ENCODE measurements around the gene USP40. TPM values are rescaled to one million over a fixed set of nuclear protein-coding genes. Genes with fewer than 3 reads are reported as not detected.

Gene USP40
- total and polyA plus RNA-seq, 9 of the 15 experiments (the other 6 are each of a cell fraction or from before 2014, with no cell fraction given) = 5.5 to 15.0 (median 9.3) TPM

DNA sequence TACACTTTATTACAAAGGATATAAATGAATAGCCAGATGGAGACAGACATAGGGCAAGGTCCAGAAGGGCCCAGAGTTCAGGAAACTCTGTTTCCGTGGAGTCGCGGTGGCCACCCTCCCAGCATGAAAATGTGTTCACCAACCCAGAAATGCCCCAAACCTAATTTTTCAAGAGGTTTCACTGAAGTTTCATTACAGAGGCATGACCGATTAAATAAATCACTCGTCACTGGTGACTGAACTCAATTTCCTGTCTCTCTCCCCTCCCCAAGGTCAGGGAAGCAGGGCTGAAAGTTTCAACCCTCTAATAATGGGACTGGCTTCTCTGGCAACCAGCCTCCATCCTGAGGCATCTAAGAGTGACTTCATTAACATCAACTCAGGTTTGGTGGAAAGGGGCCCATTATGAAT lies 22.4 kb downstream of the USP40 start:
- TF ChIP-seq NBN (IDR thresholded peaks at IDR 0.05; ENCODE audit: low read depth) = no peak
- no peak for TF ChIP-seq ZBTB1 (CRISPR knock-in tag; IDR thresholded peaks at IDR 0.05; ENCODE audit: borderline replicate concordance, low read depth)
- no peak for TF ChIP-seq NFE2 (IDR thresholded peaks at IDR 0.05; ENCODE audit: low read depth)
- TF ChIP-seq, protein P1, sequence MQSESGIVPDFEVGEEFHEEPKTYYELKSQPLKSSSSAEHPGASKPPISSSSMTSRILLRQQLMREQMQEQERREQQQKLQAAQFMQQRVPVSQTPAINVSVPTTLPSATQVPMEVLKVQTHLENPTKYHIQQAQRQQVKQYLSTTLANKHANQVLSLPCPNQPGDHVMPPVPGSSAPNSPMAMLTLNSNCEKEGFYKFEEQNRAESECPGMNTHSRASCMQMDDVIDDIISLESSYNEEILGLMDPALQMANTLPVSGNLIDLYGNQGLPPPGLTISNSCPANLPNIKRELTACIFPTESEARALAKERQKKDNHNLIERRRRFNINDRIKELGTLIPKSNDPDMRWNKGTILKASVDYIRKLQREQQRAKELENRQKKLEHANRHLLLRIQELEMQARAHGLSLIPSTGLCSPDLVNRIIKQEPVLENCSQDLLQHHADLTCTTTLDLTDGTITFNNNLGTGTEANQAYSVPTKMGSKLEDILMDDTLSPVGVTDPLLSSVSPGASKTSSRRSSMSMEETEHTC (IDR thresholded peaks at IDR 0.05) = no peak
- TF ChIP-seq GATA2 (CRISPR knock-in tag; IDR thresholded peaks at IDR 0.05) = no peak
- TF ChIP-seq, protein P2, sequence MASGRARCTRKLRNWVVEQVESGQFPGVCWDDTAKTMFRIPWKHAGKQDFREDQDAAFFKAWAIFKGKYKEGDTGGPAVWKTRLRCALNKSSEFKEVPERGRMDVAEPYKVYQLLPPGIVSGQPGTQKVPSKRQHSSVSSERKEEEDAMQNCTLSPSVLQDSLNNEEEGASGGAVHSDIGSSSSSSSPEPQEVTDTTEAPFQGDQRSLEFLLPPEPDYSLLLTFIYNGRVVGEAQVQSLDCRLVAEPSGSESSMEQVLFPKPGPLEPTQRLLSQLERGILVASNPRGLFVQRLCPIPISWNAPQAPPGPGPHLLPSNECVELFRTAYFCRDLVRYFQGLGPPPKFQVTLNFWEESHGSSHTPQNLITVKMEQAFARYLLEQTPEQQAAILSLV (tag; IDR thresholded peaks at IDR 0.05) = no peak
- no peak for TF ChIP-seq TCF7L2 (IDR thresholded peaks at IDR 0.05; ENCODE audit: low read depth, low read length)
- no peak for TF ChIP-seq ZNF583 (CRISPR knock-in tag; IDR thresholded peaks at IDR 0.05)
- no peak for TF ChIP-seq ZNF77 (CRISPR knock-in tag; IDR thresholded peaks at IDR 0.05)
- FAIRE-seq = no peak

More for the DNA sequence above, 22.4 kb downstream of the USP40 start:
- intact Hi-C loops (cut with micrococcal nuclease) (no loop called here), in situ Hi-C loops (cut with MboI) (no loop called here)
- Histone ChIP-seq H3K9me3 (replicated peaks; ENCODE audit: control insufficient read depth, insufficient read depth, low read depth, low read length) (no peaks in the 10 kb centered on the region), H4K20me1 (replicated peaks; ENCODE audit: control insufficient read depth, insufficient read depth, low read length) (no peaks in the 10 kb centered on the region), H3K4me1 (replicated peaks in 1 of 2; ENCODE audit: control insufficient read depth in 2 of 2, insufficient read depth in 2 of 2, low read length in 2 of 2) (no peaks in the 10 kb centered on the region), H3K27ac (ENCODE audit: extremely low read depth, low read depth, low read length) (no peak overlapping the region), H3K4me3 (no peak overlapping the region), H3K9ac (ENCODE audit: insufficient read depth in 1 of 2, low read depth in 2 of 2, low read length in 2 of 2) (no peak overlapping the region), H3K4me2 (ENCODE audit: insufficient read depth, low read length) (no peak overlapping the region), H3K27me3 (ENCODE audit: control insufficient read depth in 2 of 2, insufficient read depth in 2 of 2, low read length in 2 of 2) (no peaks in the 10 kb centered on the region), H2AFZ (ENCODE audit: low read depth, low read length) (no peak overlapping the region), H3K79me2 (ENCODE audit: control insufficient read depth, insufficient read depth, low read length) (no peaks in the 10 kb centered on the region), H3K36me3 (ENCODE audit: control insufficient read depth, insufficient read depth, low read length) (peaks cover 9% of the 10 kb centered on the region; the same call in 2 of the 3 replicates), H3K9me1 (ENCODE audit: control insufficient read depth, insufficient read depth, low read length) (no peaks in the 10 kb centered on the region)
- WGBS (ENCODE audit: insufficient coverage, low coverage, missing lambda C conversion rate) = no CpG with 5 or more reads among the region's 5 CpGs
- DNase-seq (ENCODE audit: extremely low read depth in 1 of 4, low spot score in 3 of 4) = no peak
- ChIA-PET CTCF (ENCODE audit: low intra/inter-chr PET ratio) (no interaction called here), POLR2A (no interaction called here)
- no peak for ATAC-seq
- no TSS peak for BruUV-seq (replicated peaks)
